Heart left ventricle (tissue), 13 donors: ENCODE measurements around the gene PRKRIP1.

Source experiments
- POLR2A ChIP-seq, 2 donors: fragments of 450-650 bp; IDR thresholded peaks; one replicate each; pipeline ENCODE4 v1.6.1; 2017; ENCODE audit warnings: antibody characterized with exemption in 2 of 2, mild to moderate bottlenecking in 2 of 2, moderate library complexity in 2 of 2
- TF ChIP-seq, protein P1 (sequence below), 12 donors: fragments of 200-600 bp; sonication (generic) in 4 of 12; IDR thresholded peaks; one replicate each; pipeline versions ENCODE4 v1.5.0 to v1.8.0; 2018 to 2022; ENCODE audit warnings: antibody characterized with exemption in 12 of 12, mild to moderate bottlenecking in 5 of 12
- donor health status: ischemic (EF 13 %, LVEDD 7.1; RV severe dilation, severe dysfunction).
- donor health status: DM: no; HTN: yes; CAD: no.
- donor health status: DM: no; HTN: no; CAD: no.
- donor health status: ischemic (EF 25% LVEDD 6.9; RV normal size, moderate dysfunction).
- donor health status: ischemic (EF 25% LVEDD 5.7; RV mildly dilated, moderate dysfunction).
- donor health status: ischemic (EF 35%, LVEDD 5.7; RV mildly dilated, moderate dysfunction).
- donor health status: nonischemic (EF 11% LVEDD 7.7; RV severe dilation, severe dysfunction).
- donor health status: DM: yes; HTN: yes; CAD: no.
- donor health status: PGD.
- donor health status: ischemic (EF 29% LVEDD 5.4; RV normal size, mild dysfunction).
- donor health status: nonischemic (EF 23%, LVEDD 6.1; RV moderate dilation, normal function).

DNA sequence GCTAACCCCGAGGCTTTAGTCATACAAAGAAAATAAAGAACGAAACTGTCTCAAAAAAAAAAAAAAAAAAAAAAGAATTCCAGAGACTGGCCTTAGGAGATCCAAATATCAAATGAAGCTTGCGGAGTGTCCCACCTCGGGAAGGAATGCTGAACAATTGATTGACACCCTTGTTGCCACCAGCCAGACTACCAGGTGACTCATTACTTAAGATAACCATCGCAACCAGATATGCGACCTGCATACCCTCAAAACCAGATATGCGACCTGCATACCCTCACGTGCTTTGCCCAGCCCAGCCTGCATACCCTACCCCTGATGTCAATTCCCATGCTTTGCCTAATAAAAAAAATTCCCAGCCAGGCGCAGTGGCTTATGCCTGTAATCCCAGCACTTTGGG, 2.7 kb upstream of the PRKRIP1 start:
- TF ChIP-seq, protein P1, sequence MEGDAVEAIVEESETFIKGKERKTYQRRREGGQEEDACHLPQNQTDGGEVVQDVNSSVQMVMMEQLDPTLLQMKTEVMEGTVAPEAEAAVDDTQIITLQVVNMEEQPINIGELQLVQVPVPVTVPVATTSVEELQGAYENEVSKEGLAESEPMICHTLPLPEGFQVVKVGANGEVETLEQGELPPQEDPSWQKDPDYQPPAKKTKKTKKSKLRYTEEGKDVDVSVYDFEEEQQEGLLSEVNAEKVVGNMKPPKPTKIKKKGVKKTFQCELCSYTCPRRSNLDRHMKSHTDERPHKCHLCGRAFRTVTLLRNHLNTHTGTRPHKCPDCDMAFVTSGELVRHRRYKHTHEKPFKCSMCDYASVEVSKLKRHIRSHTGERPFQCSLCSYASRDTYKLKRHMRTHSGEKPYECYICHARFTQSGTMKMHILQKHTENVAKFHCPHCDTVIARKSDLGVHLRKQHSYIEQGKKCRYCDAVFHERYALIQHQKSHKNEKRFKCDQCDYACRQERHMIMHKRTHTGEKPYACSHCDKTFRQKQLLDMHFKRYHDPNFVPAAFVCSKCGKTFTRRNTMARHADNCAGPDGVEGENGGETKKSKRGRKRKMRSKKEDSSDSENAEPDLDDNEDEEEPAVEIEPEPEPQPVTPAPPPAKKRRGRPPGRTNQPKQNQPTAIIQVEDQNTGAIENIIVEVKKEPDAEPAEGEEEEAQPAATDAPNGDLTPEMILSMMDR (IDR thresholded peaks at IDR 0.05): no peak
- TF ChIP-seq POLR2A (IDR thresholded peaks at IDR 0.05): no peak
